ENCODE data around the gene NTNG1. TPM values are rescaled to one million over a fixed set of nuclear protein-coding genes. Genes with fewer than 3 reads are reported as not detected.

The NTNG1 gene
- total and polyA plus RNA-seq, 2 of the 8 experiments (the other 6 are each of a cell fraction or from before 2014, with no cell fraction given) = 1.2 to 4.1 TPM

- no peak overlapping the region for H3K9ac ChIP-seq (replicated peaks in 1 of 4; ENCODE audit: extremely low read depth in 1 of 4, low read depth in 3 of 4, low read length in 3 of 4)
- H3K79me2 ChIP-seq (ENCODE audit: control insufficient read depth in 1 of 2, insufficient read depth in 2 of 2, low read length in 2 of 2) = no peaks in the 10 kb centered on the region
- no peaks in the 10 kb centered on the region for H3K79me1 ChIP-seq (ENCODE audit: low read depth, low read length)
- 96% methylated on average over 5 of the region's 5 CpGs; no CpG with 5 or more reads in 1 of the 2 experiments for WGBS, 2 experiments (ENCODE audit: extremely low coverage in 1 of 2, insufficient coverage in 1 of 2, insufficient read length in 1 of 2, insufficient replicate concordance in 2 of 2, low coverage in 1 of 2, low lambda C conversion rate in 2 of 2, missing lambda C conversion rate in 1 of 2)
- no peaks in the 10 kb centered on the region for H3K36me3 ChIP-seq (ENCODE audit: control insufficient read depth in 2 of 4, insufficient read depth in 4 of 4, low read length in 3 of 4)
- H3K4me2 ChIP-seq (ENCODE audit: insufficient read depth in 1 of 2, low read depth in 2 of 2, low read length in 2 of 2) = no peak overlapping the region
- H4K91ac ChIP-seq (replicated peaks; ENCODE audit: insufficient read length, low read length) = no peak overlapping the region
- no peak overlapping the region for H4K5ac ChIP-seq (ENCODE audit: insufficient read length, low read depth, low read length)
- H2BK12ac ChIP-seq (ENCODE audit: low read depth, low read length) = no peak overlapping the region
- no peak overlapping the region for H2BK20ac ChIP-seq (ENCODE audit: low read length)
- no peak for DNase-seq (ENCODE audit: low read depth in 1 of 2, low spot score in 2 of 2)
- H3K27me3 ChIP-seq (replicated peaks in 1 of 4; ENCODE audit: control insufficient read depth in 3 of 4, extremely low read depth in 1 of 4, insufficient read depth in 3 of 4, low read length in 3 of 4) = no peaks in the 10 kb centered on the region
- no peak overlapping the region for H2BK15ac ChIP-seq (ENCODE audit: low read length)
- H3K4me3 ChIP-seq (ENCODE audit: extremely low read depth in 1 of 4, insufficient read depth in 2 of 4, low read depth in 3 of 4, low read length in 4 of 4) = no peak overlapping the region
- no peak overlapping the region for H3K14ac ChIP-seq (ENCODE audit: insufficient read length)
- H3K23me2 ChIP-seq (ENCODE audit: low read depth, low read length) = no peaks in the 10 kb centered on the region
- no peaks in the 10 kb centered on the region for H4K20me1 ChIP-seq (replicated peaks in 1 of 2; ENCODE audit: control insufficient read depth in 1 of 2, insufficient read depth in 2 of 2, low read length in 2 of 2)
- no peaks in the 10 kb centered on the region for H3K4me1 ChIP-seq (replicated peaks in 1 of 4; ENCODE audit: control insufficient read depth in 3 of 4, insufficient read depth in 4 of 4, low read length in 3 of 4)
- H3K18ac ChIP-seq (ENCODE audit: extremely low read depth, low read length) = no peak overlapping the region
- no peak for FAIRE-seq
- no peak overlapping the region for H3K23ac ChIP-seq (ENCODE audit: insufficient read length)
- no peak overlapping the region for H3K56ac ChIP-seq (replicated peaks; ENCODE audit: insufficient read length, low read depth, low read length)
- H2AK5ac ChIP-seq (ENCODE audit: low read depth, low read length) = no peak overlapping the region
- no peak overlapping the region for H2BK120ac ChIP-seq (replicated peaks; ENCODE audit: low read depth, low read length)
- 0 out of 2 replicates have a peak overlapping the region, but pooled peaks have one; percentile 25 for H4K8ac ChIP-seq (ENCODE audit: extremely low read depth, insufficient read depth, low read length)
- ChIA-PET CTCF (ENCODE audit: partially characterized antibody) (interaction anchor here (0.9 kb wide), 1 partner anchor 15 kb away, joined by 3 read pairs; no protein-coding TSS in a partner anchor), POLR2A (ENCODE audit: partially characterized antibody) (no interaction called here)
- H3K27ac ChIP-seq (ENCODE audit: low read depth, low read length) = no peak overlapping the region
- no peak overlapping the region for H2AFZ ChIP-seq (ENCODE audit: low read length)
- H3K9me3 ChIP-seq (ENCODE audit: insufficient read depth in 2 of 2, low read depth in 1 of 2, low read length in 1 of 2) = no peaks in the 10 kb centered on the region
- no peak overlapping the region for H3K4ac ChIP-seq (replicated peaks; ENCODE audit: insufficient read length, low read depth, low read length)
- no peak overlapping the region for H2BK5ac ChIP-seq (ENCODE audit: low read depth, low read length)
- no peak for TF ChIP-seq BRCA1 (IDR thresholded peaks at IDR 0.05; ENCODE audit: low read depth, low read length)
- TF ChIP-seq SIX5 (IDR thresholded peaks at IDR 0.05; ENCODE audit: low read depth, low read length) = no peak
- TF ChIP-seq HDAC2 (IDR thresholded peaks at IDR 0.05; ENCODE audit: borderline replicate concordance in 1 of 2, low read depth in 2 of 2, low read length in 2 of 2) = no peak
- no peak for TF ChIP-seq BACH1 (IDR thresholded peaks at IDR 0.05; ENCODE audit: low read length)
- TF ChIP-seq EP300 (IDR thresholded peaks at IDR 0.05; ENCODE audit: borderline replicate concordance in 1 of 2, low read depth in 2 of 2, low read length in 2 of 2) = no peak
- no peak for TF ChIP-seq CEBPB (IDR thresholded peaks at IDR 0.05; ENCODE audit: low read depth, low read length)
- TF ChIP-seq TCF12 (IDR thresholded peaks at IDR 0.05; ENCODE audit: low read depth, low read length) = no peak
- no peak for TF ChIP-seq USF2 (IDR thresholded peaks at IDR 0.05; ENCODE audit: low read length)
- TF ChIP-seq SP4 (IDR thresholded peaks at IDR 0.05; ENCODE audit: low read length) = no peak
- TF ChIP-seq BCL11A (IDR thresholded peaks at IDR 0.05; ENCODE audit: low read depth in 2 of 2, low read length in 2 of 2) = no peak
- TF ChIP-seq SP1 (IDR thresholded peaks at IDR 0.05; ENCODE audit: low read depth, low read length) = no peak
- TF ChIP-seq CBX5 (IDR thresholded peaks at IDR 0.05; ENCODE audit: low read depth, low read length) = no peak
- no peak for TF ChIP-seq RAD21 (IDR thresholded peaks at IDR 0.05 in 1 of 2, conservative IDR thresholded peaks at IDR 0.05 in 1 of 2; ENCODE audit: low read depth in 2 of 2, low read length in 2 of 2)
- no peak for TF ChIP-seq POU5F1 (IDR thresholded peaks at IDR 0.05; ENCODE audit: low read depth, low read length)
Observed at GRCh38 chr1:107291987-107292386, 151.1 kb downstream of the NTNG1 start.
